Cerebellar cortex (tissue), 1 donor: ENCODE measurements around the gene NCOA7.
A peak's percentile ranks its signal among the peaks of the same experiment; 100 is the strongest.

ENCODE experiments used
- DNase-seq: peaks from one replicate; pipeline ENCODE4 v3.0.0-alpha.2; 2015; ENCODE audit warnings: low spot score

The NCOA7 gene, protein sequence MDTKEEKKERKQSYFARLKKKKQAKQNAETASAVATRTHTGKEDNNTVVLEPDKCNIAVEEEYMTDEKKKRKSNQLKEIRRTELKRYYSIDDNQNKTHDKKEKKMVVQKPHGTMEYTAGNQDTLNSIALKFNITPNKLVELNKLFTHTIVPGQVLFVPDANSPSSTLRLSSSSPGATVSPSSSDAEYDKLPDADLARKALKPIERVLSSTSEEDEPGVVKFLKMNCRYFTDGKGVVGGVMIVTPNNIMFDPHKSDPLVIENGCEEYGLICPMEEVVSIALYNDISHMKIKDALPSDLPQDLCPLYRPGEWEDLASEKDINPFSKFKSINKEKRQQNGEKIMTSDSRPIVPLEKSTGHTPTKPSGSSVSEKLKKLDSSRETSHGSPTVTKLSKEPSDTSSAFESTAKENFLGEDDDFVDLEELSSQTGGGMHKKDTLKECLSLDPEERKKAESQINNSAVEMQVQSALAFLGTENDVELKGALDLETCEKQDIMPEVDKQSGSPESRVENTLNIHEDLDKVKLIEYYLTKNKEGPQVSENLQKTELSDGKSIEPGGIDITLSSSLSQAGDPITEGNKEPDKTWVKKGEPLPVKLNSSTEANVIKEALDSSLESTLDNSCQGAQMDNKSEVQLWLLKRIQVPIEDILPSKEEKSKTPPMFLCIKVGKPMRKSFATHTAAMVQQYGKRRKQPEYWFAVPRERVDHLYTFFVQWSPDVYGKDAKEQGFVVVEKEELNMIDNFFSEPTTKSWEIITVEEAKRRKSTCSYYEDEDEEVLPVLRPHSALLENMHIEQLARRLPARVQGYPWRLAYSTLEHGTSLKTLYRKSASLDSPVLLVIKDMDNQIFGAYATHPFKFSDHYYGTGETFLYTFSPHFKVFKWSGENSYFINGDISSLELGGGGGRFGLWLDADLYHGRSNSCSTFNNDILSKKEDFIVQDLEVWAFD

DNA sequence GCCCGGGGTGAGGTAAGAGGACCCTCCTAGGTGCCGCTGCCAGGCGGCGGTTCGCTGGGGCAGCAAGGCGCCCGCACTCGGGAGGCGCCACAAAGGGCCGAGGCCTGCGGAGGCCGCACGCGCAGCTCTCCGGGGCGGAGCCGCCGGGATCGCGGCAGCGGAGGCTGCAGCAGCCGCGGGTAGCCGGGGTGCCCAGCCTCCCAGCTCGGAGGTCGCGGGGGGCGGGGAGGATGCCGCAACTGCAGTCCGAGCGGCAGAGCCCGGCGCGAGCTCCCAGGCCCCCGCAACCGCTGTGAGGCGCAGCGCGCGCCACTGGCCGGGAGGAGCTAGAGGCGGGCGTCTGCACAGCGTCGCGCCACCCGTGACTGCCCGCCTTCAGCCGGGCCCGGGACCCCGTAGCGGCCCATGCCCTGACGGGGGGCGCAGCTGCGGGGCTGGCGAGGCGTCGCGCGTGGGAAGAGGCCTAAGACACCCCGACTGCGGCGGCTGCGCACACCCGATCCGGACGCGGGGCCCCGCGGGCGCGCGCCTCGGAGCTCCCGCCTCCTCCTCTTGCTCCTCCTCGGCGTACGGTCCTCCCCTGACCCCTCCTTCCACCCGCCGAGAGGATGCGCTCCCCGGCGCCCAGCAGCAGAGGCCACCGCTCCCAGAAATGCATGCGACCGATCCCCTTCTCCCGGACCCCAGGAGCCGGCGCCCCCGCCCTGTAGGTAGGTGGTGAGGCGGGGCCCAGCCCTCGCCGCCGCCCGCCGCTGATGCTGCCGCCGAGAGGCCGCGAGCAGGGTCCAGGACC is at the start of gene NCOA7:
NCOA7 (plus strand) TSS at position 603 of the 793 bp plus-strand sequence. CDS start 24,395 bp downstream, outside the sequence.
- peak; percentile 80 for DNase-seq

DNA sequence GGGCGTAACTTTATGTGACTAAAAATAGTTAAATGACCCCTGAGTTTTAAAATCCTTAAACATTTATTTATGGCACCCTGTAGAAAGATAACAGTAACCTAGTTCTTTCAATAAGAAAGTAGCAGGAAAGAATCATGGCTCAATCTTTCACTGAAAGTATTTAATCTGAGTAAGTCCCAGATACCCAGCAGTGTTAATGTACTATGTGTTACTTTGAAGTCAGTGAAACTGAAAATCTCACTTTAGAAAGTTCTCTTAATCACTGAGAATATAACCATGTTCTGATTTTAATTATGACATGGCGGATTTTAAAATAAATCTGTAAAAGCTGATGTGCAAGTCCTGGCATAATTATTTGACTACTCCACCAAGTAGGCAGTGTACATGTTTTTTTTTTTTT is 49.4 kb upstream of the NCOA7 start:
- DNase-seq: no peak

- DNase-seq: no peak
Measured at GRCh38 chr6:125742024-125742423, 48.7 kb upstream of the NCOA7 start.

GRCh38 chr6:125742464-125743120 is 48.2 kb upstream of the NCOA7 start:
- no peak for DNase-seq

GRCh38 chr6:125743604-125744003 is 47.2 kb upstream of the NCOA7 start:
- DNase-seq: no peak

DNA sequence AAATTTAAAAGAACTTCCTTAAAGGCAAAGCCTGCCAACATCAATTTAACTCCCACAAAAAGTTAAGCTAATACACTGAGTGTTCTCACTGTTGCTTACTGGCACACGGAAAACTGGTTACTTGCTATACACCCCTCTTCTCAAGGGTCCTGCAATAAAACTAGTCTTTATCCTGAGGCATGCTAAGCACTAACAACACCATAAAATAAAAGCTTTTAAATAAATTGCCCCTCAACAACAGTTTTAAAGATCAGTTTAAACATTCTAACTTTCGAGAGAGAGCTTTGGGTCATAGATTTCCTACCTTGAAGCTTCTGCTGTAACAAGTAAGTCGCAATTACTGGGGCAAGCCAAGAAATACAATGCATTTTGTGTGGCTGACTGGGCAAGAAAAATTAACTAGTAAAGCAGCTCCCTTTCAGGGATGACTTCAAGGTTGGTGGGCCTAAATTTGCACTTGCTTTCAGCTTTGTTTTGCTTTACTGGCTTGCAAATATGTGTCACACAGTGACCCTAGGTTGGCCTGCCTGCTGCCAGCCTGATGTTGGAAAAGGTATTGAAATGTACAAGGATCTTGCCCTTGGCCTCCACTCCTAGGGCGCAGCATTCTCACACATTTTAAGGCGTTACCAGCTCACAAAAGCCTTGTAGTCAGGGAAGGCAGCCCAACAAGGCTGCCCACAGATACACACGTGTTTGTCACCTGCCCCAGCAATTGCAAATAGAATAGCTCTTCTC is 45.3 kb upstream of the NCOA7 start:
- DNase-seq: no peak

- DNase-seq: no peak
Measured at GRCh38 chr6:125746019-125746414, 44.7 kb upstream of the NCOA7 start.

DNA sequence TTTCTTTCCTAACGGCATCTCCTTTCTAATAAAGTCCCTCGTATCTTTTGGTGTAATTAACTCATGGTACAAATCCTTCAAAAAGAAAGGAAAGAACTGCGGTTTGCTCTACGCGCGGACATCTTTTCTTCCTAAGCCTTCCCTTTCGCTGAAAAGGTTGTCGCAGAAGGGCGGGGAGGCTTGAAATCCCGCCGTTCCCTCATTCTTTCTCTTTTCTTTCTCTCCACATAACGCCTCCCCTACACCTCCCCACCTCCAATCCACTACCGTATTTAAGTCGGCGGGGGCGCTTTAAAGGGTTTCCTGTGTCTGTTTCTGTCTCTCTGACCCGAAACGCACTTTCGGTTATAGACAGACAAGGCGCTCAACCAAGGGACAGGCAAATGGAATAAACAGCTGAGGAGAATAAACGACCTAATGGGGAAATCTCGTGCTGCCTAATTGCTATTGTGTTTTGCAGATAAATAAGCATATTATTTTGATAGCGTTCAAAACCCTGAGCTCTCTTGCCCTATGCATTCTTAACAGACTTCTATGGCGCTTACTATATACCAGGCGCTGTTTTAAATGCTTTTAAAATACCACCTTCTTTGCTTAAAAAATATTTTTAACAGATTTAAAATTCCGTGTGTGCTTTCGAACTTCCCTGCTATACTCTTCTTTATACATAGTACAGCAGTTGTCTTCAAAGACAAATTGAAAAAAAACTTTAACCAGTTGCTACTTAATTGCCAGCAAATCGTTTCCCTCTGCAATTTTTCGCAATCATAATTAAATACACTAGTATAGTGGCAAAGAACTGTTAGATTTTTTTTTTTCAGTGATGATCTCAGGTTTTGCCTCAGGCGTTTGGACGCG is 43.8 kb upstream of the NCOA7 start:
- peak; percentile 76 for DNase-seq

GRCh38 chr6:125747589-125748405 is 43.0 kb upstream of the NCOA7 start:
- no peak for DNase-seq

- DNase-seq: peak; percentile 21
Measured at GRCh38 chr6:125748406-125749172, 42.2 kb upstream of the NCOA7 start.

- DNase-seq: peak; percentile 77
Measured at GRCh38 chr6:125749173-125749864, 41.4 kb upstream of the NCOA7 start, which contains the start of gene HEY2. HEY2 (plus strand) TSS chr6:125749632; CDS start chr6:125749777, 145 bp downstream.

DNA sequence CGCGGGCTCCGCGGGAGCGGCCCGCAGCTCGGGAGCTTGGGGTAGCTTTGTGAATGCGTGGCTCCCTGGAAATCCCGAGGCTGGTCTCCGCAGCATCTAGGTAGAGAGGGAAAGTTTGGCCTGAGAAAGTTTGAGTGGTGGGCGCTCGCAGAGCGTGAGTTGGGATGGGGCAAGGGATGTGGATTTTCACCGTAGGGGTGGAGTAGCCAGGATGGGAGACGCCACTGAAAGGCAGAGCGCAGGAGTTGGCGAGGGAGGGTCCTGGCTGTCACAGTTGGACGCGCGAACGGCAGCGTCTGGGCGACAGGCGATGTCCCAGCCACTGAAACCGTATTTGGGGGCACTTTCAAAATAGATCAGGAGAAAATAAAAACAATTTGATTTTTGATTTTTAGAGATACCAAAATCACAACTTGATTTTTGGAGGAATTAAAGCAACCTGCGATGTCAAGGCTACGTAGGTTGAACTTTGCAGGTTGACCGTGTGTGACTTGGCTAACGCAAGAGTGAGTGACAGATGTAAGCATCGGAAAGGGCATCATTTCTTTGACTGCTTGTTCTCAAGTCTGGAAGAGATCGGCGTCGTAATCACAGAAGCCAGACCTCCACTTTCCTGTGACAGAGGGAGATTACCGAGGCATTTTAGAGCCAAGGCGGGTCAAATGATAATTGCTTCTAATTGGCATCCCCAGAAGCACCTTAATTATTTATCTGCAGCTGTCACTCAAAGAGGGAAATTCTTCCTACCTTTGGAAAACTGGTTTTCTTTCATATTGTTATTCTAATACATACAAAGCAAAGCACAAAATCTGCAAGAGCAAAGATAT is 40.7 kb upstream of the NCOA7 start:
- no peak for DNase-seq

GRCh38 chr6:125750692-125751333 is 39.9 kb upstream of the NCOA7 start:
- DNase-seq: no peak

- no peak for DNase-seq
Measured at GRCh38 chr6:125751334-125751916, 39.3 kb upstream of the NCOA7 start.

DNA sequence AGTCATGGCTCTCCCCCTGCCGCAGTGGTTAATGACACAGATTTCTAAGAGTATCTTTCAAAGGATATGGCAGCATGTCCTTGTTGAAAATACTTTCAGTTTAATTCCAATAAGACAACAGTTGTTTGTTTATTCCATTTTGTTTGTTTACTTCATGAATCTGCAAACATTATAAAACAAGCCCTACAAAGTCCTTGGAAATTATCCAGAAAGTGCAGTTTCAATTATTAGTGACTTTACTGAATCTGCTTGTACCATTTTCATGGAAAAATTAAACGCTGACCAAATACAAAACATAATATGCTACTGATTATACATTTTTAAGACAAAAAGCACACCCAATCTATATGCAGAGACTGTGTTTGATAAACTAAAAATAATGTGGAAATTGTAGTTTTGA is 38.0 kb upstream of the NCOA7 start:
- DNase-seq: no peak
